DMS153 treated with DMSO at 0.1 percent for 48 hours (cell line): Measurements from ENCODE around the gene LTA4H.
A peak's percentile ranks its signal among the peaks of the same experiment; 100 is the strongest.

Source experiments
- DNase-seq: peaks from one replicate; lab custom pipeline; 2025; ENCODE audit not compliant: unreplicated experiment; lab: John Stamatoyannopoulos, UW

LTA4H gene

GRCh38 chr12:95966287-95966870 lies 69.0 kb downstream of the LTA4H start:
- DNase-seq: no peak

- no peak for DNase-seq
These were observed 72.3 kb downstream of the LTA4H start for GRCh38 chr12:95963096-95963495.

- no peak for DNase-seq
These were observed 73.2 kb downstream of the LTA4H start for GRCh38 chr12:95962222-95962621.

DNA sequence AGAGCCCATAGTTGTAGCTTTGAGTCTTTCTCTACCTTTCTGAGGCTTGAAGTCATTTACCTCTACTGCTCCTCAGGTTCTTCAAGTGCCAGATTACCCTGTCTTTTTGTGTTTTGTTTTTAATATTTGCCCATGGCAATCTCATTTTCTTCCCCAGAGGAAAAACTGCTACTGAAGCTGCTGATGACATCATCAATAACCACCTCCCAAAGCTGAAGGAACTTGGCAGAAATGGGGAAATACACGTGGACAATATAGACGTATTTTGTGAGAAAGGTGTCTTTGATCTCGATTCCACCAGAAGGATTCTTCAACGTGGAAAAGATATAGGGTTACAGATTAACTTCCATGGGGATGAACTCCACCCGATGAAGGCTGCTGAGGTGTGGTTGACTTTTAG lies 75.1 kb downstream of the LTA4H start:
- DNase-seq: no peak

DNA sequence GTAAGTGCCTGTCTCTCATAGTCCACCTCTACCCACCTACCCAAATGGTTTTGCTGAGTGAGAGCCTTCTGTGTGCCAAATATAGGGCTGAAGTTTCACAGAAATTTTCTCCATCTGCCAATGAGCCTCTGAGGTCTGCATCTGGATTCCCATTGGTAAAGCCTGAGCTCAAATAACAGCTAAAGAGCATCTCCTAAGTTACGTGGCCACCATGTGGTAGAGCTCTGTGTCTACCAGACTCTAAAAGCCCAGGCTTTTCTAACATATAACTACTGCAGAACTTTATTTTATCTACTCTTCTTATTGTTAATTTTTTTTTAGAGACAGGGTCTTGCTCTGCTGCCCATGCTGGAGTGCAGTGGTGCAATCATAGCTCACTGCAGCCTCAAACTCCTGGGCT lies 76.3 kb downstream of the LTA4H start:
- peak; percentile 32 for DNase-seq

- DNase-seq: no peak
These were observed 78.7 kb downstream of the LTA4H start for GRCh38 chr12:95956557-95957145.

DNA sequence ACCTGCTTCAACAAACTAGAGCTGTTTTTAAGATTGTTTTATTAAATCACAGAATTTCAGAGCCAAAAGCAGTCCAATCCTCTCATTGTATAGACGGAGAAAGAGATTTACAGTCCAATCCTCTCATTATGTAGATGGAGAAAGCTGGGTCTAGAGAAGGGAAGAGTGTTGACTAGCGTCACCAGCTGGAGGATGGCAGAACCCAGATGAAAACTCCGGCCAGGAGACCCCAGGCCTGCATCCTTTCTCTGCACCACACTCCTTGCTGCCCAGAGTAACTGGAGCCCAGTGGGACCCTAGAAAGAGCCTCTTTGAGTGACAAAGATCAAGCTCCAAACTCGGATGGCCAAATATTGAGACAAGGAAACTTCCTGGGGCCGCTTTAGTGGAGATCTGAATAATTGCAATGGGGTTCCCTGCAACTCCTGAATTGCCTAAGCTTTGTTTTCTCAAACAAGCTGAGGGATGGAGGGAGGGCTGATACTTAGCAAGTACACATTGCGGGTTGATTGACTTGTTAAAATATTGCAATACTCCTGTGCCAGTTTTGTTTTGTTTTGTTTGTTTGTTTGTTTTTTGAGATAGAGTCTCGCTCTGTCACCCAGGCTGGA lies 79.7 kb downstream of the LTA4H start:
- no peak for DNase-seq

GRCh38 chr12:95953000-95953399 lies 82.4 kb downstream of the LTA4H start:
- no peak for DNase-seq

DNA sequence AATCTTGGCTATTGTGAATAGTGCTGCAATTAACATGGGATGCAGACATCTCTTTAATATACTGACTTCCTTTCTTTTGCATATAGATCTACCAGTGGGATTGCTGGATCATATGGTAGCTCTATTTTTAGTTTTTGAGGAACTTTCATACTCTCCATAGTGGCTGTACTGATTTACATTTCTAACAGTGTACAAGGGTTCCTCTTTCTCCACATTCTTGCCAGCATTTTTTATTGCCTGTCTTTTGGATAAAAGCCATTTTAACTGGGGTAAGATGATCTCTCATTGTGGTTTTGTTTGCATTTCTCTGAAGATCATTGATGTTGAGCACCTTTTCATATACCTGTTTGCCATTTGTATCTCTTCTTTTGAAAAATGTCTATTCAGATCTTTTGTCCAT lies 83.9 kb downstream of the LTA4H start:
- no peak for DNase-seq
